HCT116 (cell line): ENCODE results near the gene IRS1. TPM values are rescaled to one million over a fixed set of nuclear protein-coding genes. Genes with fewer than 3 reads are reported as not detected.

ENCODE experiments used
- ATAC-seq: fragments of 200-7000 bp; cut with Tn5 transposase; 2 replicates; pipeline ENCODE4 v1.9.1; 2020; ENCODE audit warnings: mild to moderate bottlenecking, moderate library complexity
- BruUV-seq: library from RNA; stranded (reverse); fragments of 400-500 nt; replicated peaks from 2 replicates; lab custom pipeline; 2021; lab: Mats Ljungman, UMichigan
- CTCF ChIA-PET: fragments of 300-600 bp; sonication (Branson Sonifier 250); formaldehyde crosslinking; loops from one replicate; lab custom pipeline; 2021; ENCODE audit warnings: antibody characterized with exemption; lab: Charles Lee
- POLR2A ChIA-PET: fragments of 300-600, 350-600 bp; sonication (Branson Sonifier 250); formaldehyde crosslinking; loops from one replicate; lab custom pipeline; 2021; ENCODE audit warnings: antibody characterized with exemption; lab: Charles Lee
- RAD21 ChIA-PET, 2 experiments: fragments of 300-600 bp; sonication (Branson Sonifier 250); formaldehyde crosslinking; loops; one replicate each; lab custom pipeline; 2023; ENCODE audit warnings: low total read pairs in 2 of 2; ENCODE audit not compliant: uncharacterized antibody in 2 of 2, unreplicated experiment in 2 of 2, low non-redundant PET in 1 of 2; lab: Charles Lee
- DNase-seq: peaks from one replicate; pipeline ENCODE4 v3.0.0-alpha.2; 2010; ENCODE audit warnings: low read depth, low spot score
- H2AFZ ChIP-seq: fragments of 200-600 bp; shearing (Covaris generic), sonication (generic); 2 replicates; pipeline ENCODE4 v1.6.1; 2017; ENCODE audit warnings: low read depth, mixed run types, mixed read lengths, antibody characterized with exemption, low read length; ENCODE audit not compliant: poor library complexity, severe bottlenecking
- H3K27ac ChIP-seq: 2 replicates; pipeline ENCODE4 v1.5.1; 2012; ENCODE audit warnings: low read depth, low read length
- H3K27me3 ChIP-seq: fragments of 200-600 bp; sonication (generic); 2 replicates; pipeline ENCODE4 v1.6.1; 2016; ENCODE audit warnings: mixed run types, low read length, mixed read lengths; ENCODE audit not compliant: insufficient read depth
- H3K36me3 ChIP-seq, 2 experiments: fragments of 200-500 bp in 1 of 2; fragments of 200-600 bp in 1 of 2; sonication (Bioruptor generic) in 1 of 2; sonication (generic) in 1 of 2; 2 replicates each; pipeline versions ENCODE4 v1.5.1 to v1.6.1; 2014 to 2016; ENCODE audit warnings: low read length in 2 of 2, inconsistent platforms in 1 of 2, mixed read lengths in 1 of 2, mixed run types in 1 of 2; ENCODE audit not compliant: insufficient read depth in 2 of 2, control insufficient read depth in 1 of 2
- H3K4me1 ChIP-seq, 2 experiments: fragments of 200-600 bp in 1 of 2; sonication (generic) in 1 of 2; 2 replicates each; pipeline versions ENCODE4 v1.5.1 to v1.6.1; 2012 to 2017; ENCODE audit warnings: low read length in 2 of 2, inconsistent platforms in 1 of 2, mild to moderate bottlenecking in 1 of 2, mixed read lengths in 1 of 2, mixed run types in 1 of 2, moderate library complexity in 1 of 2; ENCODE audit not compliant: insufficient read depth in 2 of 2, control insufficient read depth in 1 of 2
- H3K4me2 ChIP-seq: fragments of 200-600 bp; sonication (generic); 2 replicates; pipeline ENCODE4 v1.6.1; 2017; ENCODE audit warnings: mixed run types, low read length, mixed read lengths
- H3K4me3 ChIP-seq, 2 experiments: fragments of 200-600 bp in 1 of 2; sonication (generic) in 1 of 2; replicated peaks in 1 of 2; 2 replicates each; pipeline ENCODE4 v1.5.1; 2011 to 2016; ENCODE audit warnings: low read length in 2 of 2, control low read depth in 1 of 2, low read depth in 1 of 2, mild to moderate bottlenecking in 1 of 2, mixed read lengths in 1 of 2, mixed run types in 1 of 2
- H3K79me2 ChIP-seq: fragments of 200-600 bp; sonication (generic); 2 replicates; pipeline ENCODE4 v1.6.1; 2017; ENCODE audit warnings: mild to moderate bottlenecking, mixed run types, low read length, moderate library complexity, mixed read lengths; ENCODE audit not compliant: insufficient read depth
- H3K9ac ChIP-seq: fragments of 200-600 bp; sonication (generic); 2 replicates; pipeline ENCODE4 v1.6.1; 2016; ENCODE audit warnings: low read length, mixed read lengths
- H3K9me2 ChIP-seq: fragments of 200-600 bp; sonication (generic), shearing (Covaris generic); 2 replicates; pipeline ENCODE4 v1.6.1; 2017; ENCODE audit warnings: mixed run types, mild to moderate bottlenecking, moderate library complexity; ENCODE audit not compliant: insufficient read depth
- H3K9me3 ChIP-seq, 2 experiments: fragments of 200-500 bp in 1 of 2; fragments of 200-600 bp in 1 of 2; sonication (Bioruptor generic) in 1 of 2; sonication (generic) in 1 of 2; 2 replicates each; pipeline ENCODE4 v1.6.1; 2014 to 2017; ENCODE audit warnings: low read length in 2 of 2, mixed read lengths in 2 of 2, inconsistent platforms in 1 of 2, low read depth in 1 of 2, mild to moderate bottlenecking in 1 of 2, mixed run types in 1 of 2, moderate library complexity in 1 of 2; ENCODE audit not compliant: control insufficient read depth in 1 of 2, insufficient read depth in 1 of 2
- H4K20me1 ChIP-seq: fragments of 200-600 bp; sonication (generic), shearing (Covaris generic); 2 replicates; pipeline ENCODE4 v1.6.1; 2017; ENCODE audit warnings: mixed run types, mild to moderate bottlenecking, moderate library complexity; ENCODE audit not compliant: insufficient read depth
- CBX3 ChIP-seq: IDR thresholded peaks from 2 replicates; pipeline ENCODE4 v1.6.1; 2012; ENCODE audit warnings: low read depth
- CEBPB ChIP-seq: IDR thresholded peaks from 2 replicates; pipeline ENCODE4 v1.6.1; 2012; ENCODE audit warnings: low read depth
- EGR1 ChIP-seq: IDR thresholded peaks from 2 replicates; pipeline ENCODE4 v1.6.1; 2012; ENCODE audit warnings: low read depth
- EZH2phosphoT487 ChIP-seq: fragments of 200-600 bp; IDR thresholded peaks from 2 replicates; pipeline ENCODE4 v1.6.1; 2018; ENCODE audit warnings: antibody characterized with exemption, borderline replicate concordance
- JUND ChIP-seq: IDR thresholded peaks from 2 replicates; pipeline ENCODE4 v1.6.1; 2012
- POLR2AphosphoS5 ChIP-seq: IDR thresholded peaks from 2 replicates; pipeline ENCODE4 v1.6.1; 2011; ENCODE audit warnings: mild to moderate bottlenecking, low read depth, low read length, moderate library complexity
- SP1 ChIP-seq: IDR thresholded peaks from 2 replicates; pipeline ENCODE4 v1.6.1; 2012; ENCODE audit warnings: low read depth
- SRF ChIP-seq: IDR thresholded peaks from 2 replicates; pipeline ENCODE4 v1.6.1; 2012; ENCODE audit warnings: low read depth
- YY1 ChIP-seq: IDR thresholded peaks from 2 replicates; pipeline ENCODE4 v1.6.1; 2011; ENCODE audit warnings: low read length, low read depth, moderate library complexity, mild to moderate bottlenecking; ENCODE audit not compliant: insufficient replicate concordance; ENCODE audit errors: extremely low read depth
- ZFX ChIP-seq: fragments of 450-650 bp; IDR thresholded peaks from 2 replicates; pipeline ENCODE4 v1.6.1; 2017
- intact Hi-C: fragments of 100-400 bp; cut with micrococcal nuclease; formaldehyde crosslinking; loops from 2 replicates; pipeline ENCODE4 v1.10.0; 2022
- total RNA-seq: library from RNA; stranded (reverse); gene quantifications from one replicate; pipeline ENCODE4 v1.2.1, GENCODE V29; 2021; ENCODE audit not compliant: unreplicated experiment
- TF ChIP-seq, protein P1 (sequence below): IDR thresholded peaks from 2 replicates; pipeline ENCODE4 v1.6.1; 2011; ENCODE audit warnings: mild to moderate bottlenecking, low read length, moderate library complexity; ENCODE audit not compliant: insufficient replicate concordance; ENCODE audit errors: extremely low read depth
- TF ChIP-seq, protein P2 (sequence below), 3 experiments: fragments of 200-600 bp in 1 of 3; sonication (generic) in 1 of 3; IDR thresholded peaks in 2 of 3; conservative IDR thresholded peaks in 1 of 3; 2 replicates each; pipeline ENCODE4 v1.5.1; 2012 to 2017; ENCODE audit warnings: low read depth in 2 of 3, low read length in 2 of 3, antibody characterized with exemption in 1 of 3, borderline replicate concordance in 1 of 3, control low read depth in 1 of 3, mild to moderate bottlenecking in 1 of 3, mixed read lengths in 1 of 3, mixed run types in 1 of 3, moderate library complexity in 1 of 3; ENCODE audit not compliant: insufficient read depth in 1 of 3
- TF ChIP-seq, protein P3 (sequence below): IDR thresholded peaks from 2 replicates; pipeline ENCODE4 v1.6.1; 2012

Gene IRS1
- total RNA-seq, 1 experiment from 2014 or later = 88.8 TPM

DNA sequence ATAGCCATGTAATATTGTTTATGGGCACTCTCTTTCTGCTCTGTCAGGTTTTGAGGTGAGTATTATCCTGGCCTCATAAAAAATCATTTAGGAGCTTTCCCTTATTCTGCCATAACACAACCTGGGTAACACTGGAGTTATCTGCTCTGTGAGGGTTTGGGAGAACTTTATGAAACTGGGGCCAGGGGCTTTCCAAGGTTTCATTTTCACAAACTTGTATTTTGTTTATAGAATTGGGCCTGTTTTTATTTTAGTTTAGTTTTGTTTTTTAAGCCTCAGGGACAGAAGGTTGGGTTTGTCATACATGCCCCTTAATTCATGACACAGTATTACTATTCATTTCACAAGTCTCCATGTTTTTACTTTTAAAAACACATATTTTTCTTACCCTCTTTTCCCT, 83.5 kb downstream of the IRS1 start:
- POLR2A ChIA-PET = no interaction called here
- no peak for DNase-seq
- Histone ChIP-seq H3K9ac (no peak overlapping the region), H3K9me2 (no peaks in the 10 kb centered on the region), H3K27me3 (no peaks in the 10 kb centered on the region), H3K79me2 (no peaks in the 10 kb centered on the region), H4K20me1 (no peaks in the 10 kb centered on the region), H3K27ac (peak overlapping the region; percentile 44; the same call in 1 of the 2 replicates), H3K9me3 (no peaks in the 10 kb centered on the region), H2AFZ (peak overlapping the region; percentile 79), H3K4me3 (no peak overlapping the region), H3K4me1 (peaks cover 4 to 12% of the 10 kb centered on the region in 2 experiments; a peak in 3 of 4 replicates), H3K4me2 (no peak overlapping the region), H3K36me3 (no peaks in the 10 kb centered on the region)
- RAD21 ChIA-PET = no interaction called here
- BruUV-seq = no TSS peak
- CTCF ChIA-PET = no interaction called here
- TF ChIP-seq EZH2phosphoT487 (no peak), CEBPB (no peak), ZFX (no peak), POLR2AphosphoS5 (no peak), SRF (no peak), CBX3 (no peak), SP1 (no peak), JUND (no peak), YY1 (no peak), EGR1 (no peak)
- TF ChIP-seq, protein P1, sequence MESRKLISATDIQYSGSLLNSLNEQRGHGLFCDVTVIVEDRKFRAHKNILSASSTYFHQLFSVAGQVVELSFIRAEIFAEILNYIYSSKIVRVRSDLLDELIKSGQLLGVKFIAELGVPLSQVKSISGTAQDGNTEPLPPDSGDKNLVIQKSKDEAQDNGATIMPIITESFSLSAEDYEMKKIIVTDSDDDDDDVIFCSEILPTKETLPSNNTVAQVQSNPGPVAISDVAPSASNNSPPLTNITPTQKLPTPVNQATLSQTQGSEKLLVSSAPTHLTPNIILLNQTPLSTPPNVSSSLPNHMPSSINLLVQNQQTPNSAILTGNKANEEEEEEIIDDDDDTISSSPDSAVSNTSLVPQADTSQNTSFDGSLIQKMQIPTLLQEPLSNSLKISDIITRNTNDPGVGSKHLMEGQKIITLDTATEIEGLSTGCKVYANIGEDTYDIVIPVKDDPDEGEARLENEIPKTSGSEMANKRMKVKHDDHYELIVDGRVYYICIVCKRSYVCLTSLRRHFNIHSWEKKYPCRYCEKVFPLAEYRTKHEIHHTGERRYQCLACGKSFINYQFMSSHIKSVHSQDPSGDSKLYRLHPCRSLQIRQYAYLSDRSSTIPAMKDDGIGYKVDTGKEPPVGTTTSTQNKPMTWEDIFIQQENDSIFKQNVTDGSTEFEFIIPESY = no peak
- TF ChIP-seq, protein P2, sequence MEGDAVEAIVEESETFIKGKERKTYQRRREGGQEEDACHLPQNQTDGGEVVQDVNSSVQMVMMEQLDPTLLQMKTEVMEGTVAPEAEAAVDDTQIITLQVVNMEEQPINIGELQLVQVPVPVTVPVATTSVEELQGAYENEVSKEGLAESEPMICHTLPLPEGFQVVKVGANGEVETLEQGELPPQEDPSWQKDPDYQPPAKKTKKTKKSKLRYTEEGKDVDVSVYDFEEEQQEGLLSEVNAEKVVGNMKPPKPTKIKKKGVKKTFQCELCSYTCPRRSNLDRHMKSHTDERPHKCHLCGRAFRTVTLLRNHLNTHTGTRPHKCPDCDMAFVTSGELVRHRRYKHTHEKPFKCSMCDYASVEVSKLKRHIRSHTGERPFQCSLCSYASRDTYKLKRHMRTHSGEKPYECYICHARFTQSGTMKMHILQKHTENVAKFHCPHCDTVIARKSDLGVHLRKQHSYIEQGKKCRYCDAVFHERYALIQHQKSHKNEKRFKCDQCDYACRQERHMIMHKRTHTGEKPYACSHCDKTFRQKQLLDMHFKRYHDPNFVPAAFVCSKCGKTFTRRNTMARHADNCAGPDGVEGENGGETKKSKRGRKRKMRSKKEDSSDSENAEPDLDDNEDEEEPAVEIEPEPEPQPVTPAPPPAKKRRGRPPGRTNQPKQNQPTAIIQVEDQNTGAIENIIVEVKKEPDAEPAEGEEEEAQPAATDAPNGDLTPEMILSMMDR (IDR thresholded peaks at IDR 0.05 in 2 of 3, conservative IDR thresholded peaks at IDR 0.05 in 1 of 3; ENCODE audit: borderline replicate concordance in 1 of 3, insufficient read depth in 1 of 3, low read depth in 2 of 3, low read length in 2 of 3) = no peak
- TF ChIP-seq, protein P3, sequence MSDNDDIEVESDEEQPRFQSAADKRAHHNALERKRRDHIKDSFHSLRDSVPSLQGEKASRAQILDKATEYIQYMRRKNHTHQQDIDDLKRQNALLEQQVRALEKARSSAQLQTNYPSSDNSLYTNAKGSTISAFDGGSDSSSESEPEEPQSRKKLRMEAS = no peak
- ATAC-seq = no peak
- intact Hi-C loops = no loop called here
